Measurements from ENCODE around the gene AMZ1.
"Not testable (repeated sequence)": the region's sequence is repeated elsewhere in the genome, so short reads cannot be mapped to it uniquely, and the experiment has no call there.

The AMZ1 gene

GRCh38 chr7:2670171-2670570 is 17.8 kb upstream of the AMZ1 start:
- no peak for DNase-seq (ENCODE audit: low read depth)

GRCh38 chr7:2670720-2671391 is 17.1 kb upstream of the AMZ1 start:
- no peak for DNase-seq (ENCODE audit: low read depth)

GRCh38 chr7:2673214-2673613 is 14.8 kb upstream of the AMZ1 start:
- not testable (repeated sequence) for DNase-seq (ENCODE audit: low read depth)

GRCh38 chr7:2673934-2674333 is 14.1 kb upstream of the AMZ1 start:
- DNase-seq (ENCODE audit: low read depth) = no peak

GRCh38 chr7:2675256-2675764 is 12.7 kb upstream of the AMZ1 start:
- DNase-seq (ENCODE audit: low read depth) = no peak

GRCh38 chr7:2676576-2676975 is 11.4 kb upstream of the AMZ1 start:
- not testable (repeated sequence) for DNase-seq (ENCODE audit: low read depth)

GRCh38 chr7:2678454-2678853 is 9.5 kb upstream of the AMZ1 start:
- DNase-seq (ENCODE audit: low read depth) = not testable (repeated sequence)

- not testable (repeated sequence) for DNase-seq (ENCODE audit: low read depth)
Measured at GRCh38 chr7:2679135-2680127, 8.6 kb upstream of the AMZ1 start.

- DNase-seq (ENCODE audit: low read depth) = no peak
Measured at GRCh38 chr7:2680256-2680655, 7.7 kb upstream of the AMZ1 start.

GRCh38 chr7:2680792-2681490 is 7.1 kb upstream of the AMZ1 start:
- DNase-seq (ENCODE audit: low read depth) = no peak

- no peak for DNase-seq (ENCODE audit: low read depth)
Measured at GRCh38 chr7:2681929-2682799, 5.8 kb upstream of the AMZ1 start.

- no peak for DNase-seq (ENCODE audit: low read depth)
Measured at GRCh38 chr7:2684501-2684900, 3.5 kb upstream of the AMZ1 start.

- DNase-seq (ENCODE audit: low read depth) = no peak
Measured at GRCh38 chr7:2686101-2686500, 1.9 kb upstream of the AMZ1 start.

- DNase-seq (ENCODE audit: low read depth) = no peak
Measured at GRCh38 chr7:2687338-2687869, 598 bp upstream of the AMZ1 start.

- no peak for DNase-seq (ENCODE audit: low read depth)
Measured at GRCh38 chr7:2688409-2689342, 674 bp downstream of the AMZ1 start.

GRCh38 chr7:2689343-2689847 is 1.4 kb downstream of the AMZ1 start:
- DNase-seq (ENCODE audit: low read depth) = no peak

- peak; percentile 15 for DNase-seq (ENCODE audit: low read depth)
Measured at GRCh38 chr7:2689951-2690705, 2.1 kb downstream of the AMZ1 start.

- no peak for DNase-seq (ENCODE audit: low read depth)
Measured at GRCh38 chr7:2691011-2691707, 3.2 kb downstream of the AMZ1 start.

Measured in non-pigmented ciliary epithelial cell (primary cell).